K562 (cell line): ENCODE results near the gene NINJ1. TPM values are rescaled to one million over a fixed set of nuclear protein-coding genes. Genes with fewer than 3 reads are reported as not detected.
A peak's percentile ranks its signal among the peaks of the same experiment; 100 is the strongest.

Source experiments
- ATAC-seq: fragments of 200-7000 bp; cut with Tn5 transposase; 3 replicates; pipeline ENCODE4 v1.9.1; 2020; ENCODE audit warnings: moderate library complexity
- BruUV-seq: library from RNA; stranded (reverse); fragments of 400-500 nt; replicated peaks from 2 replicates; lab custom pipeline; 2021; lab: Mats Ljungman, UMichigan
- CTCF ChIA-PET: fragments of 300-600 bp; formaldehyde crosslinking; extraction: SDS; loops from one replicate; lab custom pipeline; 2021; ENCODE audit warnings: low intra/inter-chr PET ratio; lab: Yijun Ruan, JAX
- POLR2A ChIA-PET: fragments of 300-600, 350-650 bp; sonication (Branson Sonifier 250); formaldehyde crosslinking; extraction: SDS; loops from one replicate; lab custom pipeline; 2021; ENCODE audit warnings: antibody characterized with exemption, inconsistent platforms; lab: Yijun Ruan, JAX
- DNase-seq, 4 experiments: peaks; one replicate each; pipeline versions ENCODE4 v3.0.0 to v3.0.0-alpha.2; 2011 to 2018; ENCODE audit warnings: low spot score in 3 of 4, mixed read lengths in 3 of 4; ENCODE audit errors: extremely low read depth in 1 of 4
- FAIRE-seq: peaks from 2 replicates; lab custom pipeline; 2011; peaks lifted over from hg19 to GRCh38; lab: Jason Lieb, UNC
- H2AFZ ChIP-seq: 2 replicates; pipeline ENCODE4 v1.6.0; 2011; ENCODE audit warnings: low read depth, low read length, control low read depth, inconsistent platforms
- H3K27ac ChIP-seq: fragments of 200-600 bp; 3 replicates; pipeline ENCODE4 v1.8.0; 2011; ENCODE audit warnings: low read depth, mild to moderate bottlenecking, control low read depth, inconsistent platforms, low read length, moderate library complexity, mixed read lengths; ENCODE audit errors: extremely low read depth
- H3K27me3 ChIP-seq, 2 experiments: fragments of 300-600 bp in 1 of 2; 2 replicates in 1 of 2; 3 replicates in 1 of 2; pipeline versions ENCODE4 v1.6.0 to v1.8.0; 2011; ENCODE audit warnings: inconsistent platforms in 2 of 2, low read length in 2 of 2, mild to moderate bottlenecking in 1 of 2, mixed read lengths in 1 of 2, moderate library complexity in 1 of 2; ENCODE audit not compliant: control insufficient read depth in 2 of 2, insufficient read depth in 2 of 2
- H3K36me3 ChIP-seq: fragments of 300-600 bp; 3 replicates; pipeline ENCODE4 v1.8.0; 2011; ENCODE audit warnings: mild to moderate bottlenecking, low read length, inconsistent platforms; ENCODE audit not compliant: control insufficient read depth, insufficient read depth
- H3K4me1 ChIP-seq, 2 experiments: fragments of 200-600 bp in 1 of 2; replicated peaks in 1 of 2; 2 replicates in 1 of 2; 3 replicates in 1 of 2; pipeline versions ENCODE4 v1.5.1 to v1.8.0; 2011; ENCODE audit warnings: inconsistent platforms in 2 of 2, low read length in 2 of 2, mild to moderate bottlenecking in 1 of 2, mixed read lengths in 1 of 2, moderate library complexity in 1 of 2; ENCODE audit not compliant: control insufficient read depth in 2 of 2, insufficient read depth in 2 of 2
- H3K4me2 ChIP-seq: 2 replicates; pipeline ENCODE4 v1.6.1; 2011; ENCODE audit warnings: low read length, control low read depth, inconsistent platforms, mixed read lengths; ENCODE audit not compliant: insufficient read depth
- H3K4me3 ChIP-seq: fragments of 200-600 bp; sonication (generic), shearing (Covaris generic); 2 replicates; pipeline ENCODE4 v1.5.1; 2016; ENCODE audit warnings: control low read depth, inconsistent platforms
- H3K79me2 ChIP-seq: fragments of 200-600 bp; 3 replicates; pipeline ENCODE4 v1.8.0; 2011; ENCODE audit warnings: low read length, inconsistent platforms; ENCODE audit not compliant: control insufficient read depth, insufficient read depth
- H3K9ac ChIP-seq, 2 experiments: 2 replicates each; pipeline versions ENCODE4 v1.6.0 to v1.6.1; 2011; ENCODE audit warnings: low read depth in 2 of 2, low read length in 2 of 2, control low read depth in 1 of 2, inconsistent platforms in 1 of 2, mild to moderate bottlenecking in 1 of 2, mixed read lengths in 1 of 2; ENCODE audit not compliant: insufficient read depth in 1 of 2
- H3K9me1 ChIP-seq: one replicate; pipeline ENCODE4 v1.6.0; 2011; ENCODE audit warnings: inconsistent platforms, mild to moderate bottlenecking, low read length, moderate library complexity; ENCODE audit not compliant: control insufficient read depth, insufficient read depth
- H3K9me3 ChIP-seq: replicated peaks from 2 replicates; pipeline ENCODE4 v1.5.1; 2011; ENCODE audit warnings: low read depth, low read length, inconsistent platforms; ENCODE audit not compliant: control insufficient read depth, insufficient read depth
- H4K20me1 ChIP-seq: replicated peaks from 2 replicates; pipeline ENCODE4 v1.6.1; 2011; ENCODE audit warnings: low read length, inconsistent platforms, mixed read lengths; ENCODE audit not compliant: control insufficient read depth, insufficient read depth
- ADNP ChIP-seq: fragments of 200-800 bp; sonication (Bioruptor generic); IDR thresholded peaks from 2 replicates; pipeline ENCODE4 v1.6.1; 2016; ENCODE audit warnings: missing genetic modification characterization, missing compliant biosample characterization
- CCNT2 ChIP-seq: IDR thresholded peaks from 2 replicates; pipeline ENCODE4 v1.6.1; 2011; ENCODE audit warnings: borderline replicate concordance, low read depth, mild to moderate bottlenecking, moderate library complexity, mixed read lengths, low read length; ENCODE audit not compliant: insufficient read length; ENCODE audit errors: extremely low read depth
- FOXK2 ChIP-seq, 2 experiments: fragments of 450-650 bp; IDR thresholded peaks in 1 of 2; conservative IDR thresholded peaks in 1 of 2; 2 replicates each; pipeline ENCODE4 v1.6.1; 2016; ENCODE audit warnings: low read depth in 2 of 2, mild to moderate bottlenecking in 1 of 2
- HDAC2 ChIP-seq: fragments of 450-650 bp; IDR thresholded peaks from 2 replicates; pipeline ENCODE4 v1.6.1; 2016; ENCODE audit warnings: mild to moderate bottlenecking
- L3MBTL2 ChIP-seq: fragments of 450-650 bp; IDR thresholded peaks from 2 replicates; pipeline ENCODE4 v1.6.1; 2016; ENCODE audit warnings: mild to moderate bottlenecking, moderate library complexity
- MLLT1 ChIP-seq, 2 experiments: fragments of 450-650 bp; IDR thresholded peaks; 2 replicates each; pipeline ENCODE4 v1.6.1; 2016
- NR0B1 ChIP-seq: fragments of 450-650 bp; IDR thresholded peaks from one replicate; pipeline ENCODE4 v1.6.1; 2018; ENCODE audit warnings: mild to moderate bottlenecking, moderate library complexity; ENCODE audit not compliant: partially characterized antibody
- NR2C1 ChIP-seq, 2 experiments: fragments of 450-650 bp; IDR thresholded peaks; 2 replicates each; pipeline ENCODE4 v1.6.1; 2017; ENCODE audit warnings: mild to moderate bottlenecking in 2 of 2, antibody characterized with exemption in 1 of 2, inconsistent platforms in 1 of 2, missing compliant biosample characterization in 1 of 2, missing genetic modification characterization in 1 of 2
- POLR2G ChIP-seq: fragments of 200-400 bp; formaldehyde crosslinking; IDR thresholded peaks from 2 replicates; pipeline ENCODE4 v1.6.1; 2017; ENCODE audit warnings: low read depth, mild to moderate bottlenecking, antibody characterized with exemption, low read length, moderate library complexity
- RNF2 ChIP-seq: sonication (generic); IDR thresholded peaks from 2 replicates; pipeline ENCODE4 v1.6.1; 2016
- SREBF1 ChIP-seq: fragments of 150-350 bp; IDR thresholded peaks from 2 replicates; pipeline ENCODE4 v1.6.1; 2014; ENCODE audit warnings: antibody characterized with exemption, low read depth, low read length, borderline replicate concordance
- ZNF589 ChIP-seq: fragments of 200-800 bp; sonication (Bioruptor generic); IDR thresholded peaks from 2 replicates; pipeline ENCODE4 v1.6.1; 2016; ENCODE audit warnings: low read depth, missing genetic modification characterization, missing compliant biosample characterization
- ZNF717 ChIP-seq: fragments of 250-450 bp; sonication (Bioruptor Pico); IDR thresholded peaks from 2 replicates; pipeline ENCODE4 v1.5.0; 2021
- WGBS: fragments of 100-300 bp; shearing (Covaris generic); methylation state at CpG from one replicate; pipeline ENCODE4 v1.1.6; 2016; ENCODE audit warnings: low coverage, mixed read lengths; ENCODE audit not compliant: insufficient coverage; ENCODE audit errors: missing lambda C conversion rate; 5-methylcytosine and 5-hydroxymethylcytosine counted together
- in situ Hi-C: fragments of 300-500 bp; cut with MboI; formaldehyde crosslinking; loops from 4 replicates; pipeline ENCODE4 v1.15.0; 2018; ENCODE audit warnings: inconsistent platforms, mixed read lengths
- intact Hi-C: fragments of 100-400 bp; cut with micrococcal nuclease; formaldehyde crosslinking; loops from 2 replicates; pipeline ENCODE4 v1.14.2; 2022
- polyA plus RNA-seq, 8 experiments: library from polyadenylated mRNA; depleted of rRNA in 4 of 8; stranded (reverse) in 5 of 8; unstranded in 3 of 8; fragments of >200 nt; fragmentation: Nextera tagmentation in 2 of 8; fragmentation: Illumina TruSeq in 1 of 8; extraction: Ambion mirVana in 2 of 8; extraction: Trizol in 1 of 8; gene quantifications; 2 replicates each; pipeline versions ENCODE4 v1.2.1 to v1.2.3, GENCODE V29; 2011 to 2014; ENCODE audit warnings: inconsistent platforms in 1 of 8, missing spikeins in 1 of 8
- total RNA-seq, 7 experiments: library from RNA; depleted of rRNA in 6 of 7; stranded (reverse); fragments of >200 nt in 6 of 7; fragmentation: Illumina TruSeq in 2 of 7; extraction: Trizol in 2 of 7; gene quantifications; 2 replicates each; pipeline versions ENCODE4 v1.2.1 to v1.2.3, GENCODE V29; 2011 to 2021; ENCODE audit warnings: low replicate concordance in 1 of 7

The NINJ1 gene
- total and polyA plus RNA-seq, 9 of the 15 experiments (the other 6 are each of a cell fraction or from before 2014, with no cell fraction given) = 0.13 to 8.4 (median 4.9) TPM

GRCh38 chr9:93120846-93121315 lies 13.2 kb downstream of the NINJ1 start:
- no peak for ATAC-seq
- Histone ChIP-seq H3K79me2 (no peaks in the 10 kb centered on the region), H2AFZ (no peak overlapping the region), H3K4me3 (no peak overlapping the region), H3K9me3 (no peaks in the 10 kb centered on the region), H4K20me1 (no peaks in the 10 kb centered on the region), H3K36me3 (no peaks in the 10 kb centered on the region), H3K9ac (no peak overlapping the region), H3K27ac (no peak overlapping the region), H3K27me3 (no peaks in the 10 kb centered on the region), H3K9me1 (no peaks in the 10 kb centered on the region), H3K4me2 (no peak overlapping the region), H3K4me1 (peaks cover 24 to 41% of the 10 kb centered on the region in 2 experiments)
- TF ChIP-seq NR0B1 (no peak), MLLT1 (IDR thresholded peaks at IDR 0.05) (no peak), ADNP (tag) (no peak), HDAC2 (no peak), SREBF1 (no peak), ZNF589 (CRISPR knock-in tag) (no peak), CCNT2 (no peak), ZNF717 (no peak), FOXK2 (conservative IDR thresholded peaks at IDR 0.05 in 1 of 2, IDR thresholded peaks at IDR 0.05 in 1 of 2; ENCODE audit: low read depth in 2 of 2) (no peak), NR2C1 (IDR thresholded peaks at IDR 0.05) (no peak), NR2C1 (tag; IDR thresholded peaks at IDR 0.05) (peak; percentile 42; the same call in 1 of the 2 replicates), L3MBTL2 (no peak), POLR2G (peak; percentile 8; the same call in 1 of the 2 replicates), RNF2 (no peak)
- CTCF ChIA-PET = no interaction called here
- POLR2A ChIA-PET = interaction anchor here (0.9 to 2.0 kb wide), 5 partner anchors 9 to 17 kb away, joined by 3 to 16 read pairs (median 4); partner anchors contain the start of gene NINJ1
- no peak for DNase-seq
- 89% methylated on average over 3 of the region's 11 CpGs for WGBS
- intact Hi-C loops = no loop called here
- BruUV-seq = no TSS peak
- in situ Hi-C loops = no loop called here
- FAIRE-seq = no peak
